ENCODE measurements around the gene OR14A16. TPM values are rescaled to one million over a fixed set of nuclear protein-coding genes. Genes with fewer than 3 reads are reported as not detected.

Gene OR14A16
- polyA plus RNA-seq, 3 donors, result not detected

GRCh38 chr1:247843411-247843810 is 19.5 kb upstream of the OR14A16 start:
- Histone ChIP-seq H3K4me1 (ENCODE audit: control insufficient read depth in 1 of 2, insufficient read depth in 2 of 2, low read length in 2 of 2) (no peaks in the 10 kb centered on the region), H3K79me2 (ENCODE audit: insufficient read depth, low read length) (no peaks in the 10 kb centered on the region), H3K9ac (ENCODE audit: insufficient read depth, low read length, poor library complexity, severe bottlenecking) (no peak overlapping the region), H3K36me3 (replicated peaks in 1 of 2; ENCODE audit: control insufficient read depth in 1 of 2, insufficient read depth in 2 of 2, low read length in 2 of 2) (no peaks in the 10 kb centered on the region), H3K27me3 (ENCODE audit: control insufficient read depth in 2 of 2, insufficient read depth in 2 of 2, low read length in 2 of 2) (no peaks in the 10 kb centered on the region), H3K4me3 (replicated peaks in 1 of 3; ENCODE audit: low read depth in 2 of 3, low read length in 3 of 3) (no peak overlapping the region), H3K9me3 (replicated peaks in 1 of 2; ENCODE audit: control insufficient read depth in 1 of 2, insufficient read depth in 1 of 2, low read length in 2 of 2) (no peaks in the 10 kb centered on the region), H3K4me2 (replicated peaks; ENCODE audit: extremely low read depth, low read length, poor library complexity, severe bottlenecking) (no peak overlapping the region), H4K20me1 (ENCODE audit: insufficient read depth, low read length) (no peaks in the 10 kb centered on the region), H3K27ac (ENCODE audit: low read depth in 1 of 2, low read length in 2 of 2) (no peak overlapping the region), H2AFZ (ENCODE audit: insufficient read depth, low read depth, low read length, poor library complexity, severe bottlenecking) (no peak overlapping the region)
- intact Hi-C loops (cut with micrococcal nuclease), result no loop called here
- DNase-seq, result no peak
- no peaks in the 10 kb centered on the region for H3K9me3 Mint-ChIP-seq
- 100% methylated on average over 1 of the region's 2 CpGs for WGBS (ENCODE audit: insufficient coverage)
- H3K36me3 Mint-ChIP-seq, result no peaks in the 10 kb centered on the region
- TF ChIP-seq, protein P1, sequence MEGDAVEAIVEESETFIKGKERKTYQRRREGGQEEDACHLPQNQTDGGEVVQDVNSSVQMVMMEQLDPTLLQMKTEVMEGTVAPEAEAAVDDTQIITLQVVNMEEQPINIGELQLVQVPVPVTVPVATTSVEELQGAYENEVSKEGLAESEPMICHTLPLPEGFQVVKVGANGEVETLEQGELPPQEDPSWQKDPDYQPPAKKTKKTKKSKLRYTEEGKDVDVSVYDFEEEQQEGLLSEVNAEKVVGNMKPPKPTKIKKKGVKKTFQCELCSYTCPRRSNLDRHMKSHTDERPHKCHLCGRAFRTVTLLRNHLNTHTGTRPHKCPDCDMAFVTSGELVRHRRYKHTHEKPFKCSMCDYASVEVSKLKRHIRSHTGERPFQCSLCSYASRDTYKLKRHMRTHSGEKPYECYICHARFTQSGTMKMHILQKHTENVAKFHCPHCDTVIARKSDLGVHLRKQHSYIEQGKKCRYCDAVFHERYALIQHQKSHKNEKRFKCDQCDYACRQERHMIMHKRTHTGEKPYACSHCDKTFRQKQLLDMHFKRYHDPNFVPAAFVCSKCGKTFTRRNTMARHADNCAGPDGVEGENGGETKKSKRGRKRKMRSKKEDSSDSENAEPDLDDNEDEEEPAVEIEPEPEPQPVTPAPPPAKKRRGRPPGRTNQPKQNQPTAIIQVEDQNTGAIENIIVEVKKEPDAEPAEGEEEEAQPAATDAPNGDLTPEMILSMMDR (IDR thresholded peaks at IDR 0.05), result no peak
- peaks cover 3% of the 10 kb centered on the region for H3K4me1 Mint-ChIP-seq
- peaks cover 0 to 2% (median 1%) of the 10 kb centered on the region in 3 donors for H3K27me3 Mint-ChIP-seq (ENCODE audit: low read depth in 3 of 3)
- no peak overlapping the region for H3K27ac Mint-ChIP-seq
- no peak overlapping the region for H3K4me3 Mint-ChIP-seq

DNA sequence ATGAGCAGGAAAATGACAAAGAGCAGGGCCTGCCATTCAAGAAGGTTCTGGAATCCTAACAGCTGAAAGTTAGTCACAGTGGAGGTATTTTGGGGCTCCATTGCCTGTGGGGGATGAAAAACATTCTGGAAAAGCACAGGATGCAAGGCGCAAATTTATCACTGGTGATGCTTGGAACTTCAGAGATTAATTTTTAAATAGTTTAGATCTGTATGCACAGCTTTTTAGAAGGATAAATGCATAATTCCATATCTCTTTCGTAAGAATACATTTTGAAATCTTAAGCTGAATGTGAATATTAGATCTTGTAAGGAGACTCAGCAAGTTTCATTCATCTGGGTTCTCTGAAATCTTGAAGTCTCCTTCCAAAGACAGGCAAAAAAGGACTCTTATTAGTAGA is 17.9 kb upstream of the OR14A16 start, which contains the start of gene OR11L1:
TSS of gene OR11L1 (minus strand) at position 101 of the 400 bp plus-strand sequence. CDS start at position 101, 0 bp downstream.
- TF ChIP-seq, protein P1 (IDR thresholded peaks at IDR 0.05), result no peak
- no peaks in the 10 kb centered on the region for H3K36me3 Mint-ChIP-seq
- no peak within 1 kb of the TSS for H3K4me2 ChIP-seq (replicated peaks; ENCODE audit: extremely low read depth, low read length, poor library complexity, severe bottlenecking)
- no peaks in the 10 kb centered on the region for H3K27me3 ChIP-seq (ENCODE audit: control insufficient read depth in 2 of 2, insufficient read depth in 2 of 2, low read length in 2 of 2)
- no peak within 1 kb of the TSS for H3K4me3 ChIP-seq (replicated peaks in 1 of 3; ENCODE audit: low read depth in 2 of 3, low read length in 3 of 3)
- H3K36me3 ChIP-seq (replicated peaks in 1 of 2; ENCODE audit: control insufficient read depth in 1 of 2, insufficient read depth in 2 of 2, low read length in 2 of 2), result no peaks in the 10 kb centered on the region
- peaks cover 3% of the 10 kb centered on the region for H3K4me1 Mint-ChIP-seq
- intact Hi-C loops (cut with micrococcal nuclease), result no loop called here
- no peak within 1 kb of the TSS for H3K4me3 Mint-ChIP-seq
- no peak within 1 kb of the TSS for H3K9ac ChIP-seq (ENCODE audit: insufficient read depth, low read length, poor library complexity, severe bottlenecking)
- no peak within 1 kb of the TSS for H2AFZ ChIP-seq (ENCODE audit: insufficient read depth, low read depth, low read length, poor library complexity, severe bottlenecking)
- no peaks in the 10 kb centered on the region for H3K9me3 ChIP-seq (replicated peaks in 1 of 2; ENCODE audit: control insufficient read depth in 1 of 2, insufficient read depth in 1 of 2, low read length in 2 of 2)
- no peaks in the 10 kb centered on the region for H3K4me1 ChIP-seq (ENCODE audit: control insufficient read depth in 1 of 2, insufficient read depth in 2 of 2, low read length in 2 of 2)
- WGBS (ENCODE audit: insufficient coverage), result no CpG with 5 or more reads among the region's 2 CpGs
- DNase-seq, result no peak
- H3K27ac Mint-ChIP-seq, result no peak within 1 kb of the TSS
- H3K79me2 ChIP-seq (ENCODE audit: insufficient read depth, low read length), result no peaks in the 10 kb centered on the region
- peaks cover 1 to 2% (median 1%) of the 10 kb centered on the region in 3 donors for H3K27me3 Mint-ChIP-seq (ENCODE audit: low read depth in 3 of 3)
- no peaks in the 10 kb centered on the region for H3K9me3 Mint-ChIP-seq
- H4K20me1 ChIP-seq (ENCODE audit: insufficient read depth, low read length), result no peaks in the 10 kb centered on the region
- no peak within 1 kb of the TSS for H3K27ac ChIP-seq (ENCODE audit: low read depth in 1 of 2, low read length in 2 of 2)

All from CD14-positive monocyte (primary cell).